Measurements from ENCODE around the gene WDR89. TPM values are rescaled to one million over a fixed set of nuclear protein-coding genes. Genes with fewer than 3 reads are reported as not detected.

The WDR89 gene
- total RNA-seq, 1 experiment from 2014 or later, result 14.4 TPM

- no peaks in the 10 kb centered on the region for H3K9me3 ChIP-seq
- no peak overlapping the region for H3K27ac Mint-ChIP-seq (ENCODE audit: unreplicated experiment)
- no peaks in the 10 kb centered on the region for H3K4me1 ChIP-seq
- H3K4me3 ChIP-seq (ENCODE audit: low read depth, low read length), result no peak overlapping the region
- TF ChIP-seq, protein P1, sequence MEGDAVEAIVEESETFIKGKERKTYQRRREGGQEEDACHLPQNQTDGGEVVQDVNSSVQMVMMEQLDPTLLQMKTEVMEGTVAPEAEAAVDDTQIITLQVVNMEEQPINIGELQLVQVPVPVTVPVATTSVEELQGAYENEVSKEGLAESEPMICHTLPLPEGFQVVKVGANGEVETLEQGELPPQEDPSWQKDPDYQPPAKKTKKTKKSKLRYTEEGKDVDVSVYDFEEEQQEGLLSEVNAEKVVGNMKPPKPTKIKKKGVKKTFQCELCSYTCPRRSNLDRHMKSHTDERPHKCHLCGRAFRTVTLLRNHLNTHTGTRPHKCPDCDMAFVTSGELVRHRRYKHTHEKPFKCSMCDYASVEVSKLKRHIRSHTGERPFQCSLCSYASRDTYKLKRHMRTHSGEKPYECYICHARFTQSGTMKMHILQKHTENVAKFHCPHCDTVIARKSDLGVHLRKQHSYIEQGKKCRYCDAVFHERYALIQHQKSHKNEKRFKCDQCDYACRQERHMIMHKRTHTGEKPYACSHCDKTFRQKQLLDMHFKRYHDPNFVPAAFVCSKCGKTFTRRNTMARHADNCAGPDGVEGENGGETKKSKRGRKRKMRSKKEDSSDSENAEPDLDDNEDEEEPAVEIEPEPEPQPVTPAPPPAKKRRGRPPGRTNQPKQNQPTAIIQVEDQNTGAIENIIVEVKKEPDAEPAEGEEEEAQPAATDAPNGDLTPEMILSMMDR (IDR thresholded peaks at IDR 0.05; ENCODE audit: insufficient read depth in 1 of 2, low read depth in 1 of 2, low read length in 1 of 2, severe bottlenecking in 1 of 2, unreplicated experiment in 1 of 2), result no peak
- peaks cover 7% of the 10 kb centered on the region for H3K4me1 Mint-ChIP-seq (ENCODE audit: low read depth, unreplicated experiment)
- H3K27me3 ChIP-seq (replicated peaks; ENCODE audit: control insufficient read depth, insufficient read depth, low read length), result no peaks in the 10 kb centered on the region
- H3K9me3 Mint-ChIP-seq (ENCODE audit: unreplicated experiment), result no peaks in the 10 kb centered on the region
- BruUV-seq (replicated peaks), result no TSS peak
- ChIA-PET CTCF (no interaction called here), POLR2A (interaction anchor here (1.5 kb wide), 1 partner anchor 13 kb away, joined by 7 read pairs; the partner anchor contains the start of gene WDR89)
- intact Hi-C loops (cut with micrococcal nuclease; ENCODE audit: unreplicated experiment), result no loop called here
- no peaks in the 10 kb centered on the region for H3K27me3 Mint-ChIP-seq (ENCODE audit: insufficient read depth, unreplicated experiment)
- H3K4me3 Mint-ChIP-seq (ENCODE audit: unreplicated experiment), result no peak overlapping the region
- no peak for DNase-seq
- H3K36me3 ChIP-seq (ENCODE audit: control insufficient read depth, insufficient read depth, low read length), result no peaks in the 10 kb centered on the region
- no peaks in the 10 kb centered on the region for H3K36me3 Mint-ChIP-seq (ENCODE audit: insufficient read depth, unreplicated experiment)
Measured at GRCh38 chr14:63654936-63655335, 13.3 kb upstream of the WDR89 start.

GRCh38 chr14:63654346-63654745 lies 12.7 kb upstream of the WDR89 start:
- H3K4me3 ChIP-seq (ENCODE audit: low read depth, low read length), result no peak overlapping the region
- no peak overlapping the region for H3K4me3 Mint-ChIP-seq (ENCODE audit: unreplicated experiment)
- no peaks in the 10 kb centered on the region for H3K27me3 Mint-ChIP-seq (ENCODE audit: insufficient read depth, unreplicated experiment)
- H3K36me3 Mint-ChIP-seq (ENCODE audit: insufficient read depth, unreplicated experiment), result no peaks in the 10 kb centered on the region
- H3K27ac Mint-ChIP-seq (ENCODE audit: unreplicated experiment), result no peak overlapping the region
- ChIA-PET CTCF (no interaction called here), POLR2A (interaction anchor here (1.5 kb wide), 1 partner anchor 12 kb away, joined by 7 read pairs; the partner anchor contains the start of gene WDR89)
- TF ChIP-seq, protein P1 (IDR thresholded peaks at IDR 0.05; ENCODE audit: insufficient read depth in 1 of 2, low read depth in 1 of 2, low read length in 1 of 2, severe bottlenecking in 1 of 2, unreplicated experiment in 1 of 2), result no peak
- peaks cover 7% of the 10 kb centered on the region for H3K4me1 Mint-ChIP-seq (ENCODE audit: low read depth, unreplicated experiment)
- intact Hi-C loops (cut with micrococcal nuclease; ENCODE audit: unreplicated experiment), result no loop called here
- no peak for DNase-seq
- H3K27me3 ChIP-seq (replicated peaks; ENCODE audit: control insufficient read depth, insufficient read depth, low read length), result no peaks in the 10 kb centered on the region
- H3K9me3 Mint-ChIP-seq (ENCODE audit: unreplicated experiment), result no peaks in the 10 kb centered on the region
- no peaks in the 10 kb centered on the region for H3K4me1 ChIP-seq
- H3K36me3 ChIP-seq (ENCODE audit: control insufficient read depth, insufficient read depth, low read length), result no peaks in the 10 kb centered on the region
- H3K9me3 ChIP-seq, result no peaks in the 10 kb centered on the region
- BruUV-seq (replicated peaks), result no TSS peak

GRCh38 chr14:63652406-63652805 lies 10.7 kb upstream of the WDR89 start:
- Histone ChIP-seq H3K4me3 (ENCODE audit: low read depth, low read length) (no peak overlapping the region), H3K27me3 (replicated peaks; ENCODE audit: control insufficient read depth, insufficient read depth, low read length) (no peaks in the 10 kb centered on the region), H3K4me1 (peaks cover 10% of the 10 kb centered on the region), H3K9me3 (no peaks in the 10 kb centered on the region), H3K36me3 (ENCODE audit: control insufficient read depth, insufficient read depth, low read length) (no peaks in the 10 kb centered on the region)
- H3K4me3 Mint-ChIP-seq (ENCODE audit: unreplicated experiment), result no peak overlapping the region
- ChIA-PET POLR2A (no interaction called here), CTCF (no interaction called here)
- intact Hi-C loops (cut with micrococcal nuclease; ENCODE audit: unreplicated experiment), result no loop called here
- no peak for DNase-seq
- no peaks in the 10 kb centered on the region for H3K36me3 Mint-ChIP-seq (ENCODE audit: insufficient read depth, unreplicated experiment)
- no peak overlapping the region for H3K27ac Mint-ChIP-seq (ENCODE audit: unreplicated experiment)
- H3K9me3 Mint-ChIP-seq (ENCODE audit: unreplicated experiment), result no peaks in the 10 kb centered on the region
- peaks cover 15% of the 10 kb centered on the region for H3K4me1 Mint-ChIP-seq (ENCODE audit: low read depth, unreplicated experiment)
- no peaks in the 10 kb centered on the region for H3K27me3 Mint-ChIP-seq (ENCODE audit: insufficient read depth, unreplicated experiment)
- no TSS peak for BruUV-seq (replicated peaks)
- TF ChIP-seq, protein P1 (IDR thresholded peaks at IDR 0.05; ENCODE audit: insufficient read depth in 1 of 2, low read depth in 1 of 2, low read length in 1 of 2, severe bottlenecking in 1 of 2, unreplicated experiment in 1 of 2), result no peak

All from Caco-2 (cell line).